ENCODE measurements around the gene BBS9.

Gene BBS9

DNA sequence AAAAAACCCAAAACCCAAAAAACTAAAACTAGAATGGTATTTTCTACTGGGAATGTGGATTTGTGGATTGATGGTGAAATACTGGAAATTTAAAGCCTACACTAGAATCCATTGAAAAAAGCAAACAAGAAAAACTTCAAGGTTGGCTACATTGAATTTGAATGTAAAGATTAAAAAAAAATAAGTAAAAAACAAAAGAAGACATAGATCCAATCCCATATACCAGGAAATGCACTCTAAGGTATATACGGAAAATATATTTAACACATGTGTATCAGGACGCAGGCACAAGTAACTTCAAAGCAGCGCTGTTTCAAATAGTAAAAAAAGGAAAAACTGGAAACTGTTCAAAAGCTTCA, 754 bp upstream of the BBS9 start:
- DNase-seq = no peak

- DNase-seq = no peak
These were observed 416 bp downstream of the BBS9 start for GRCh38 chr7:33129806-33130153.

DNA sequence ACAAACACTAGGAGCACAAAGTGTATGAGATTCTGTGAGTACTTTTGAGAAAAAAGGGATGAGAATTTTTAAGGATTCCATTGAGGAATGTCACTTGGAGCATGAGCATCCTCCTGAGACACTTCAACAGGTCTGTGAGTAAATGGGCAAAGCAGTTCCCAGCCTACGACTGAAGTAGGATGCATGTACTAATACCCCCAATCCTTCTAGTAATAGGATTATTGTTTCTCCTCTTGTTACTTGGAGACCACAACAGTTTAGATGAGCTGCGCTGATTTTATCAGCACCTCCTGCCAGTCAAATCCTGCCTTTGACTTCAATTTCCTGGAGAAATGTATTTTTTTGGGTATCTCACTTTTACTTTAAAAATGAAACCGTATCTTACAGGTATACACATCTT, 820 bp downstream of the BBS9 start:
- DNase-seq = no peak

DNA sequence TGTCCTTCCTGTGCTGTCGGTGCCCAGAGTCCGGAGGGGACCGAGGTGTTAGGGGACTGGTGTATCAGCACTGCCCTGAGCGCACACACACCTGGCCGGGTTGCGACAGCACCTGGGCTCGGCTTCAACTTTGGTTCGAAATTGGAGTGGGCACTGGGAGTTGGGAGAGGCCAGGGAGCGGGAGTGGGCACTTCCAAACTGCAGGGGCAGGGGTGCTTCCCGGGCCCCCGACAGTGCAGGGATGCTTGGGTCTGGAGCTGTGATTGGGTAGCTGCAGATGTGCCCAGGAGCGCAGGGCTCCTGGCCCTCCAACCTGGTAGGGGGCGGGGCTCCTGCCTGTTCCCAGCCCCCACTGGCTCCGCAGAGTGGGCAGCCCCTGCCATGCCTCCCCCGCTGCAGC, 7.7 kb downstream of the BBS9 start:
- no peak for DNase-seq

- no peak for DNase-seq
These were observed 13.2 kb downstream of the BBS9 start for GRCh38 chr7:33142585-33142984.

- no peak for DNase-seq
These were observed 14.8 kb downstream of the BBS9 start for GRCh38 chr7:33143996-33144718.

DNA sequence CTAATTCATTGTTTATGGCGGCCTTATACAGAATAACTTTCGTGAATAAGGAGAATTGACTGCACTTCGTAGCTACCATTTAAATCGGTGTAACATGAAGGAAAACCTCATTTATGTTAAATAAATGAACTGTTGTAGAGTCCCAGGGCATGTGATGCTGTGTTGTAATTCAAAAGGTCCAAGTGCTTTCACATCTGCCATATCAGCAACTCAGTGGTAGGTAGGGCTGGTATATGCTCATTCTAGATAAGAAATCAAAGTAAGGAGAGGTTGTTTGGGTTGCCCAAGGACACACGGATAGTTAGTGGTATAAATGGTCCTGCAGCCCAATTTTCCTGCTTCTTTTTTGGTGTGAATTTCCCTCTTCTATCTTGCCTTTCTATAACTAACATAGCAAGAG, 15.8 kb downstream of the BBS9 start:
- DNase-seq = no peak

DNA sequence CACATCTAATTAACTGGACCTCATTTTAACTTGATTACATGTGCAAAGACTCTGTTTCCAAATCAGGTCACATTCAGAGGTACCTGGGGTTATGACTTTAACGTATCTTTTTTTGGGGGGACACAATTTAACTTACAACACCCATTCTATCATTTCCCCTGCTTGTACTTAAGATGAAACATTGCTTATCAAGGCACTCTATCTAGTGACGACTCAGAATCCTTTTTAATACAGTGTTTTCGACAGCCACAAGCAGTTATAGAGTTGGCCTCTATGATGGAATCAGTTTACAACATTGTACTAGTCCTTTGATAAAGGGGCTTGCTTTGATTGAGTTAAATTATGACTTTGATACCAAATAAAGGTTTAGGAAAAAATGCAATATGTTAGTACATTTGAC, 22.7 kb downstream of the BBS9 start:
- no peak for DNase-seq

DNA sequence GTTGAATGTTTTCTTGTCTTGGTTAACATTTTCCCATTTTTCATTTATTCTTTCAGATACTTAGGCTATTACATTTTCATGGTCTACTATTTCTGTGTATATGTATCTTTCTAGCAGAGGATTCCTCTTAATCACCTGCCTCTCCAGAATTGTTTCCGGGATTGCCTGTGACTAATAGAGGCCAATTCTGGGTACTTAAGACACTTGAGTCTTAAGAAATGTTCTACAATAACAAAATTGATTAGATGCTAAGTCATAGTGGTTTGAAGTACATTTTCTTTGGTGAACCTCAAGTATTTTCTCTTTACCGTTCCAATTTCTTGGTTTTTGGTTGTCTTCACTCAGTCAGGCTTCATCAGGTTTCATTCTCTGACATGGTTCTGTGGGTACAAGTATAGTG, 26.4 kb downstream of the BBS9 start:
- no peak for DNase-seq

DNA sequence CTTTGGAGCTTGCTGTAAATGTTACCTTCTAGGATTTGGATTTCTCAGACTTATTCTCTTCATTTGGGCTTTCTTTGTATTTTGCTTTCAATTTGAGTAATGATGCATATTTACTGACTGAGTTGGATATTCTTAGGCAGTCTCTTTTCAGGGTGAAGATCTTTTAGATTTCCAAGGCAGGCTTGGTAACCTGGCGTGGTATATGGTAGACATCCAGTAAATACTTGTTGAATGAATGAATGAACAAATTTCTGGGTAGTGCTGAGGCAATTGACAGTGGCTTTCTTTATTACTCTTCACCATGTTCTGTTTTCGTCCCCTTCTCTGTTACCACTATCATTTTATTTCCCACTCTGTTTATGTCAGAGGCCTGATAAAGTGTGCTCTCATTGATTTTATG, 27.1 kb downstream of the BBS9 start:
- DNase-seq = no peak

DNA sequence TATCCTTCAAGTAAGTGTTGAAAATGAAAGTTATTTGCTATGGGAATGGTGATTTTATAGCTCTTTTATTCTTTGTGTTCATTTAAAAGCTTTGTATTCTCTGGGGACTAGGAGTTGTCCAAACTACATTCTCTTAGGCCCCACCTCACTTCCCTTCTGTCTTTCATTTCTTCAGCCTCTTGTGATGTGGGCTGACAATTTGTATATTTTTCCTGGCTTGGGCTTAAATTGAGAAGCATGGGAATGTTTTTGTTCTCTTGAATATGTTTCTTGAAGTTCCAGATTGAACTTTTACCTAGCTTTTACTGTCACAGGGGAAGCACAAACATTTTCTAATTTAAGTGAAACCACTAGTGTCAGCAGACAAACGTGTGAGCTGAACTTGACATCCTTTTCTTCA, 27.9 kb downstream of the BBS9 start:
- DNase-seq = no peak

GRCh38 chr7:33157781-33158180, 28.4 kb downstream of the BBS9 start:
- no peak for DNase-seq

GRCh38 chr7:33177876-33178275, 48.5 kb downstream of the BBS9 start:
- DNase-seq = no peak

DNA sequence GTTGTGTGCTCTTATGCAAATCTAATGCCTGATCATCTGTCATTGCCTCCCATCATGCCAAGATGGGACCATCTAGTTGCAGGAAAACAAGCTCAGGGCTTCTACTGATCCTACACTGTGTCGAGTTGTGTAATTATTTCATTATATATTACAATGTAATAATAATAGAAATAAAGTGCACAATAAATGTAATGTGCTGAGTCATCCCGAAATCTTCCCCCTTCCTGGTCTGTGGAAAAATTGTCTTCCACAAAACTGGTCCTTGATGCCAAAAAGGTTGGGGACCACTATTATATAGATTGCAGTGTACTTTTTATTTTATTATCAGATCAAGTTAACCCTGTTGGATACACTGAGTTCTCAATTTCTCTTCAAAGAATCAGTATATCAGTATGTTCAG, 50.2 kb downstream of the BBS9 start:
- no peak for DNase-seq

DNA sequence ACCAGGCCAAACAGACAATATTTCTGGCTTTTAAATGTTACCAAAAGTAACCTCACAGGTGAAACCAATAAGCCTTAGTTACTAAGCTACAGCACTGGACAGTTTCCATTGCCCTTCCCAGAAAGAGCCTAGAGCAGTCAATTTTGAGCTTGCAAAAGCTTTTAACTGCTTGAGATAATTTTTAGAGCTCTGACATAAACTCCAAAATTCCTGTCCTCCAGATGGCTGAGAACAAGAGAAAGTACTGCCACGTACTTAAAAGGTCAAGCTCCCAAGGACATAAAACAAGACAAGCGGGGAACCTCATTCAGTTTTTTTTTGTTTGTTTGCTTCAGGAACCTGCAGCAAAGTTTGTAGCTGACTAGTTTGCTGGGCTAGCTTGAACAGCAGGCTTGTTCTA, 54.1 kb downstream of the BBS9 start:
- no peak for DNase-seq

DNA sequence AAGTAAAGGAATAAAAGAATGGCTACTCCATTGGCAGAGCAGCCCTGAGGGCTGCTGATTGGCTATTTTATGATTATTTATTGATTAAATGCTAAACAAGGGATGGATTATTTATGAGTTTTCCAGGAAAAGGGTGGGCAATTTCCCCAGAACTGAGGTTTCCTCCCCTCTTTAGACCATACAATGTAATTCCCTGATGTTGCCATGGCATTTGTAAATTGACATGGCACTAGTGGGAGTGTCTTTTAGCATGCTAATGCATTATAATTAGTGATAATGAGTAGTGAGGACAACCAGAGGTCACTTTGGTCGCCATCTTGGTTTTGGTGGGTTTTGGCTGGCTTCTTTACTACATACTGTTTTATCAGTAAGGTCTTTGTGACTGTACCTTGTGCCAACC, 55.5 kb downstream of the BBS9 start:
- DNase-seq = no peak

DNA sequence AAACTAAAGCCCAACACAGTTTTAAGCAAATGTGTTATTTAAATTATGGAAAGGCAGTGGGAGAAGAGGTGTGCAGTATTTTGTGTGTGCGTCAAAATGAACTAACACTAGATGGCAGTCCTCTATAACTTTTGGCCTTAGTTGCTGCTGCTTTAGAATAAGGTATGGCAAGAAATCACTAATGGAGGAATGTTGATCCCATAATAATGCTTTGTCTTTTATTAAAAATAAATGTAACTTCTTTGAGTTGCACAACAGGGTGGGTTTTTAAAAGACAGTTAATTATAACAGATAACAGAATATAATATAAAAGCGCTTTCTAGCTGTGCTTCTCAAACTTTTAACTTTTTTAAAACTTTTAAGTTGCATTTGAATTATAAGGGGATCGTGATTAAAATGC, 56.4 kb downstream of the BBS9 start:
- no peak for DNase-seq

- DNase-seq = no peak
These were observed 56.8 kb downstream of the BBS9 start for GRCh38 chr7:33186192-33186591.

- DNase-seq = no peak
These were observed 61.4 kb downstream of the BBS9 start for GRCh38 chr7:33190688-33191304.

GRCh38 chr7:33191340-33191739, 62.0 kb downstream of the BBS9 start:
- DNase-seq = no peak

- no peak for DNase-seq
These were observed 63.4 kb downstream of the BBS9 start for GRCh38 chr7:33192695-33193291.

DNA sequence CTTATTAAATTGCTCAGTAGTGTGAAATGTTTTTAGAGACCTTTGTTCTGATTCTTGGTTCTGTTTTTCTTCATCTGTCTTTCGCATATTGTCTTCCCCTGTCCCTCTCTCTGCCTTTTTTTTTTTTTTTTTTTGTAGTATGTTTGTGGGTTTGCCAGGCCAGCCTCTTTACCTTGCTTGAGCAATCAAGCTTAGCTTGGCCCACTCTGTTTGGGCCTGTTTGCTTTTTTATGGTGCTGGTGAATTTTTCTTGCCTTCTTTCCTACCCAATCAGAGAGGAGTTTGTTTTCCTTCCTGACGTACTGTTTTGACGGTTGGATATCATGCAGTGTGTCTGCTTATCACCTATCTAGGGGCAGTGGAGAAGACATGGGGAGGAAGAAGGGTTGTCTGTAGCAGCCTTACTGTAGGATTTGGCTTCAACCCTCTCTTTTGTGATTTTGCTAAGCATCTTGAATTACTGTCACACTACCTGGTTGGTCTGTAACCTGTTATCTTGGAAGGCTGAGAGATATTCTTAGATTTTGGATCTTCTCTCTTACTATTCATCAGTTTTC, 64.0 kb downstream of the BBS9 start:
- no peak for DNase-seq

DNA sequence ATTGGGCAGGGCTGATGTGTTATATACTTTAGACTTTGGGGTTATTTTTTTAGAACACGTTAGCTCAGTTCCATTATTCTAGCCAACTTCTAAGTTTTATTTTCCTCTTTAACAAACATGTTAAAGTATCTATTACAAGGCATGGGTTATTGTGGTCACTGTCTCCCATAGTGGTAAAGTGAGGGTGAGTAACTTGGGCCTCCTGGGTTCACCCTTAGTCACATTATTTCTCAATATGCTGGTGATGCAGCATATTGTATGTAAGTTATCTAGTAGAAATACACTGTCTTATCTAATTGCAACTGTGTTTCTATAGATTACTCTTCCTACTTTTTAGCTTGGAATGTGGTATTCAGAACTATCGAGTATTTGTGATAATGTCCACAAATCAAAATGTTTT, 65.9 kb downstream of the BBS9 start:
- DNase-seq = no peak

DNA sequence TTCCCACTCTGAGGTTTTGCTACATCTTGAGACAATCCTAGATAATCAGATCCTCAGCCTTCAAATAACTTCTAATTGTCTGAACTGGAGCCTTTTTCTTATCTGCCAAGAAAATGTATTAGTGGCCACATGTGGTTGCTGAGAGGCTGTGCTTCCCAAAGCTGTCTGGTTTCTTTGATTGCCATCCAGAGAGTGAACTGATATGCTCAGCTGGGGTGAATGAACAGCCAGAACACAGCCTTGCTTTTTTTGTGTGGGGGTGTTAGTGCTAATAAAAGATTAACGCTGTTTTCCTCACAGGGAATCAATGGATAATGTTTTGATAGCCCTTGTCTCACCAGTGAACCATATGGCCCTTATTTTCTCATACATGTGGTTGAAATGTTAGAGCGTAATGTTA, 66.9 kb downstream of the BBS9 start:
- DNase-seq = no peak

GRCh38 chr7:33200282-33200681, 70.9 kb downstream of the BBS9 start:
- no peak for DNase-seq
